Inflammatory macrophage treated with lipopolysaccharide for 1 hour (primary cell): ENCODE measurements around the gene NDUFA7.
A peak's percentile ranks its signal among the peaks of the same experiment; 100 is the strongest.
"Not testable (repeated sequence)": the region's sequence is repeated elsewhere in the genome, so short reads cannot be mapped to it uniquely, and the experiment has no call there.

Experiments used
- DNase-seq, 2 donors: peaks; one replicate each; pipeline ENCODE4 v3.0.0-alpha.2; 2020 to 2022

The NDUFA7 gene

DNA sequence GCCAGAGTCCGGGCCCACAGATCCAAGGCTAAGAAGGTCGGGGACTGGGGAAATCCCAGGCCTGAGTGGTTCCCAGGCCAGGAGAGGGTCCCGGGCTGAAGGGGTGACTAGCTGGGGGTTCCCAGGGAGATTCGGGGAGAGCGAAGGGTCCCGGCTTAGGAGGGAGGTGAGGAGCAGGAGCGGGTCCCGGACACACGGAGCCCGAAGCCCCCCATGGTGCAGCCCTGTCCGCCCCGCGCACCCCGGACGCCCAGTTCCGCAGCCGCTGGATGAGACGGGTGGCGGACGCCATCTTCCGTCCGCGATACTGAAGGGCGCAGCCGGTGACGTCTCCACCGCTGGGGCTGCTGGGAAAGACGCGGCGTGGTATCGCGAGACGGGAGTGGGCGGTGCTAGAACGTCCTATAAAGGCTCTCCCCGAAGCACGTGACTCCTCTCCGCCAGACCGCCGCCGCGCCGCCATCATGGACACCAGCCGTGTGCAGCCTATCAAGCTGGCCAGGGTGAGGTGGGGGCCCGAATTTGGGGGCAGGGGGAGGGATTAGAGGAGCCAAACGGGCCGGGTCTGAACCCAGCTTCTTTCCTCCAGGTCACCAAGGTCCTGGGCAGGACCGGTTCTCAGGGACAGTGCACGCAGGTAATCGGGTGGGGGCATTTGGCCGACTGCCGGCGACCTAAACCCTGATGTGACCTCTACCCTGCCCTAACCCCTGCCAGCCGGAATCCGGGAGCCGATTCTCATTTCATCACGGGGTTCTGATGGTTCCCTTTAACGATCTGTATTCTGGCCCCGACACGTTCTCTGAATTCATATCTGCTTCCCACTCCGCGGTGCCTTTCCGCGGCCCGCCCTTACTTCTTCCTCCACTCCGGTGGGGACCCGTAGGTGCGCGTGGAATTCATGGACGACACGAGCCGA is at the start of gene NDUFA7, which contains the start of gene RPS28:
NDUFA7 (minus strand) TSS at position 309 of the 919 bp plus-strand sequence; CDS start at position 292, 17 bp downstream.
RPS28 (plus strand) TSS at position 430 of the 919 bp plus-strand sequence; CDS start at position 465, 35 bp downstream.
- DNase-seq: peak; percentile 92 to 100

DNA sequence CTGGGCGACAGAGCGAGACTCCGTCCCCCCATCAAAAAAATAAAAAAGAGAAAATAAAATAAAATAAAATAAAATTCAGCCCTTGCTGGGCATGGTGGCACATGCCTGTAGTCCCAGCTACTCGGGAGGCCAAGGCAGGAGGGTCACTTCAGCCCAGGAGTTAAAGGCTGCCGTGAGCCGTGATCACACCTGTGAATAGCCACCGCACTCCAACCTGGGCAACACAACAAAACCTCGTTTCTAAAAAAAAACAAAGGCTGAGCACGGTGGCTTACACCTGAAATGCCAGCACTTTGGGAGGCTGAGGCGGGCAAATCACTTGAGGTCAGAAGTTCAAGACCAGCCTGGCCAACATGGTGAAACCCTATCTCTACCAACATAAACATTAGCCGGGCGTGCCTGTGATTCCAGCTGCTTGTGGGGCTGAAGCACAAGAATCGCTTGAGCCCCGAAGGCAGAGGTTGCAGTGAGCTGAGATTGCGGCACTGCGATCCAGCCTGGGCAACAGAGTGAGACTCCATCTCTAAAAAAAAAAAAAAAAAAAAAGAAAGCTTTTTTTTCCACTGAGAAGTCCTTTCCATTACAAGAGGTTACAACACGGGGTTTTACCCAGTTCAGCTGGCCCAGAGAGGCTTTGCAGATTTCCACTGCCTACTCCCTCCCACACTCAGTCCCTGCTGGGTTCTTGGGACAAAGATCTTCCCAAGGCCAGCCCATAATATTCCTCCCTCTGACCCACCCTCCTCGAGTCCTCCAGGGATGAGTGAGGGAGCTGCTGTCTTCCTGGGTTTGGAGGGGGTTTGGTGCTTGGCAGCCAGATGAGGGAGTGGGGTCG is 49.2 kb upstream of the NDUFA7 start:
- DNase-seq: peak; percentile 54 to 81

DNA sequence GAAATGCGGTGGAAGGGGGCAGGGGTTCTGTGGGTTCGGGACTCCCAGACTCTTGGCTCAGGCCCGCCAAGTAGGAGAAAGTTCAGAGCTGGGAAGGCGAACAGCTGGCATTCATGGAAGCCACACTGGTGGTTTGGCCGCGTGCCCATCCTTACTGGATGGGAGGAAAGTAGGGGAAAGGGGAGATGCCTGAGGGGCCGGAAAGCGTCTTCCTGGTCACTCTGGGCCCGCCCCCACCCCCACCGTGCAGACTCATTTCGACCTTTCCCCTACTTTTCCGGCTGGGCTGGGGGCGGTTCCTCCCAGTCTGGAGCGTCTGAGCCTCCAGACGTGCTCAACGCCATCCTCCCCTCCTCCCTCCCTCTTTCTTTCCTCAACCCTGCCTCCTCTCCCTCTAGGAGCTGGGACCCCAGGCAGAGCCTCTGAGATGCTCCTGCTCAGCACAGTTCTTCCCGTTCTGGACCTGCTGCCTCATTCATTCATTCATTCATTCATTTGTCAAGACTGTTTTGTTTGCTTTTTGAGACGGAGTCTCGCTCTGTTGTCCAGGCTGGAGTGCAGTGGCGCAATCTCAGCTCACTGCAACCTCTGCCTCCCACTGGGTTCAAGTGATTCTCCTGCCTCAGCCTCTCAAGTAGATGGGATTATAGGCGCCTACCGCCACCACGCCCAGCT is 46.3 kb upstream of the NDUFA7 start:
- DNase-seq: no peak

DNA sequence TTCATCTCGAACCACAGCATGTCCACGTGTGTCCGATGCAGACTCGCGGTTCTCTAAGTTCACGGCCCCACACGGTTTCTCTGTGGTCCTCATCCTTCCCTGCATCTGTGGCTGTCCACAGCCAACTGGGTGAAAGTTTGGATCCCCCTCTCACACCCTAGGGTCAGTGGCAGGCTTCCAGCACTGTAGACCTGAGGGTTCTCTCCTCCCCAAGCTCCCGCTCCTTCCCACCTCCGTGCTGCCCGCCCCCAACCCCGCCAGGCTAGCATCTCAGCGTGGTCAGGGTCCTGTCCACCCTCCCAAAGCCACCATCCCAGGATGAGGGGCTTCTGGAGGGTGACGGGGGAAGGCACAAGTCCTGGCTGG is 45.8 kb upstream of the NDUFA7 start:
- no peak for DNase-seq

DNA sequence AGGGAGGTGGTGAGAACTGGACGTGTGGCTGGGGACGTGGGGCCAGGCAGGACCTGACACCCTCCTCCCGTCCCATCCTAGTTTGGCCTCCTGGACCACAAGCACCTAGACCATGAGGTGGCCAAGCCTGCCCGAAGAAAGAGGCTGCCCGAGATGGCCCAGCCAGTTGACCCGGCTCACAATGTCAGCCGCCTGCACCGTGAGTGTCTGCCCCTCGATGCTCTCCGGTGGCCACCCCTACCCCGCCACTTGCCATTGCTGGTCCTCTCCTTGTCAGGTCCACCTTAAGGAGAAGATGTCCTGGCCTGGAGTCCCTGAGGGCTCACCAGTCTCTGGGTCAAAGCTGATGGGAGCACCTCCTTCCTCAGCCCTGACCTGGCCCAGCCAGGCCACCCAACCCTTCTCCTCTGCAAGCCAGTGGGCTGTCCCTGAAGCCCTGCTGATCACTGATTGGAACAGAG is 45.0 kb upstream of the NDUFA7 start:
- DNase-seq: no peak

- peak; percentile 59 to 60 for DNase-seq
These were observed 42.9 kb upstream of the NDUFA7 start, which contains the start of gene ANGPTL4 for GRCh38 chr19:8363803-8364771. ANGPTL4 (plus strand) TSS chr19:8364155; CDS start chr19:8364322, 167 bp downstream.

DNA sequence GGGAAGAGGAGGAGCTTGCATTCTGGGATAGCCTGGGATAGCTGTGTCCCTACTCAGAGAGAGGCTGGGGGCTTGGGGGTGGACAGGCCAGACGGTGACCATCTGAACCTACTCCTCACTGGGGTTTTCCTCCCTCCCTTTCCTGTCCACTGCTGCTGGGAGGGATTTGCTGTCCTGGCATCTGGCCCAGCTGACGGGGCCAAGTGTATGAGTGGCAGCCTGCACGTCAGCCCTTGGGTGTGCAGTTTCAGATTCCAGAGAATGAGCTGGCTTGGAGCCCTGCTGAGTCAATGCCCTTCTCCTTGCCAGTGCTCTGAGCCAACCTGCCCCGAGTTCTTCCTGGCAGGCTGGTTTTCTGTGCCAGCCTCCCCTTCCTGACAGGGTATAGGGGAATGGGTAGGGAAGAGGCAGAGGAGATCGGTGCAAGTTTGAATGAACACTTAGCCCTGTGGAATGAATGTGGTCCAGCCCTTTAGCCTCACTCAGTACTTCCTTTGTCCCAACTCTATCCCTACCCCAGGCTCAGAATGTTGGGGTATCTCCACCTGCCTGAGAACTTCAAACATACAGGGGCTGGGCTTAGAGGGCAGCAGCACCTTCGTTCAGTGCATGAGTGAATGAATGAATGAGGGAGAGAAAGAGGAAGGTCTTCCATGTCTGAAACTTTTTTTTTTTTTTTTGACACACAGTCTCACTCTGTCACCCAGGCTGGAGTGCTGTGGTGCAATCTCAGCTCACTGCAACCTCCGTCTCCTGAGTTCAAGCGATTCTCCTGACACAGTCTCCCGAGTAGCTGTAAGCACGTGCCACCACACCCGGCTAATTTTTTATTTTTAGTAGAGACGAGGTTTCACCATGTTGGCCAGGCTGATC is 41.0 kb upstream of the NDUFA7 start:
- peak; percentile 79 to 83 for DNase-seq

DNA sequence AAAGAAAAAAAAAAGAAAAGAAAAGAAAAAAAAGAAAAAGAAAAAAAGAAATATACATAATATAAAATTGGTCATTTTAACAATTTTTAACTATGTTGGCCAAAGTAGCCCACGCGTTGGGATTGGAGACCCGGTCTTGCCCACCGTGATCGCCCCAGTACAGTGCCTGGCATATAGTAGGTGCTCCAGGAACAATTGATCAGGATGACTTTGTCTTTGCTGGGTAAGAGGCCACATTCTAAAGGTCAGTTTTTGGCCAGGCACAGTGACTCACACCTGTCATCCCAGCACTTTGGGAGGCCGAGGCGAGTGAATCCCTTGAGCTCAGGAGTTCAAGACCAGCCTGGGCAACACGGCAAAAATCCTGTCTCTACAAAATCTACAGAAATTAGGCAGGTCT is 39.0 kb upstream of the NDUFA7 start:
- DNase-seq: no peak

DNA sequence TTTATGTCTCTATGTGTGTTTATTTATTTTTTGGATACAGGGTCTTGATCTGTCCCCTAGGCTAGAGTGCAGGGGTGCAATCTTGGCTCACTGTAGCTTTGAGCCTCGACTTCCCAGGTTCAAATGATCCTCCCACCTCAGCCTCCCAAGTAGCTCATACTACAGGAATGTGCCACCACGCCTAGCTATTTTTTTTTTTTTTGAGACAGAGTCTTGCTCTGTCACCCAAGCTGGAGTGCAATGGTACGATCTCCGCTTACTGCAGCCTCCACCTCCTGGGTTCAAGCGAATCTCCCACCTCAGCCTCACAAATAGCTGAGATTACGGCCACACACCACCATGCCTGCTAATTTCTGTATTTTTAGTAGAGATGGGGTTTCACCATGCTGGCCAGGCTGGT is 37.8 kb upstream of the NDUFA7 start:
- DNase-seq: no peak

- DNase-seq: no peak
These were observed 35.9 kb upstream of the NDUFA7 start for GRCh38 chr19:8357007-8357521.

GRCh38 chr19:8355631-8356402 is 34.6 kb upstream of the NDUFA7 start:
- peak; percentile 90 to 97 for DNase-seq

DNA sequence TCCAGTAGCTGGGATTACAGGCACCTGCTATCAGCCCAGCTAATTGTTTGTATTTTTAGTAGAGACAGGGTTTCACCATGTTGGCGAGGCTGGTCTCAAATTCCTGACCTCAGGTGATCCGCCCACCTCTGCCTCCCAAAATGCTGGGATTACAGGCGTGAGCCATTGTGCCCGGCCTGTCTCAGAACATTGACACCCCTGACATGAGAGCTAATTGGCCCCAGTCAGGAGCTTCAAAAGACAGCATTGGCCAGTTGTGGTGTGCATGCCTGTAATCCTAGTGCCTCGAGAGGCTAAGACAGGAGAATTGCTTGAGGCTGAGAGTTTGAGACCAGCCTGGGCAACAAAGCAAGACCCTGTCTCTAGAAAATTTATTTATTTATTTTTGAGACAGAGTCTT is 31.7 kb upstream of the NDUFA7 start:
- DNase-seq: not testable (repeated sequence)

- DNase-seq: peak in 1 of 2 donors; percentile 66
These were observed 31.1 kb upstream of the NDUFA7 start for GRCh38 chr19:8352134-8352827.

DNA sequence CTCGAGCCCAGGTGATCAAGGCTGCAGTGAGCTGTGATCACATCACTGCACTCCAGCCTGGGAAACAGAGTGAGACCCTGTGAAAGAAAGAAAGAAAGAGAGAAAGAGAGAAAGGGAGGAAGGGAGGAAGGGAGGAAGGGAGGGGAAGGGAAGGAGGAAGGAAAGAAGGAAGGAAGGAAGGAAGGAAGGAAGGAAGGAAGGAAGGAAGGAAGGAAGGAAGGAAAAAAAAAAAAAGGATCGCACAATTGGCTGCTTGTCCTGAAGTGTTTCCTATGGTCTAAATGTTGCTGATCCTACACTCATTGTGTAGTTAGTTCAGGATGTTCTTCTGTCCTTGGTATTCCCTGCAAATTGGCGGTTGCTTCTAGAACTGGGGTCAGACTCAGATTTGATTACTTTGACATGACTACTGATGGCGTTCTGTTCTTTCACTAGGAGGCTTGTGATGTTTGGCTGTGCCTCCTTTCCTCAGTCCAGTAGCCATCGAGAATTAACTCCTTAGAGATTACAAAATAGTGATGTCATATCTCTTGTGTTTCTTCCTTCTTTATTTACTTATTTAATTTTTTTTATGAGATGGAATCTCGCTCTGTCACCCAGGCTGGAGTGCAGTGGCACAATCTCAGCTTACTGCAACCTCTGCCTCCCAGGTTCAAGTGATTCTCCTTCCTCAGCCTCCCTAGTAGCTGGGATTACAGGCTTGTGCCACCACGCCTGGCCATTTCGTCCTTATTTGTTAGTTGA is 28.6 kb upstream of the NDUFA7 start:
- not testable (repeated sequence) for DNase-seq

GRCh38 chr19:8343483-8343844 is 22.3 kb upstream of the NDUFA7 start:
- no peak for DNase-seq

DNA sequence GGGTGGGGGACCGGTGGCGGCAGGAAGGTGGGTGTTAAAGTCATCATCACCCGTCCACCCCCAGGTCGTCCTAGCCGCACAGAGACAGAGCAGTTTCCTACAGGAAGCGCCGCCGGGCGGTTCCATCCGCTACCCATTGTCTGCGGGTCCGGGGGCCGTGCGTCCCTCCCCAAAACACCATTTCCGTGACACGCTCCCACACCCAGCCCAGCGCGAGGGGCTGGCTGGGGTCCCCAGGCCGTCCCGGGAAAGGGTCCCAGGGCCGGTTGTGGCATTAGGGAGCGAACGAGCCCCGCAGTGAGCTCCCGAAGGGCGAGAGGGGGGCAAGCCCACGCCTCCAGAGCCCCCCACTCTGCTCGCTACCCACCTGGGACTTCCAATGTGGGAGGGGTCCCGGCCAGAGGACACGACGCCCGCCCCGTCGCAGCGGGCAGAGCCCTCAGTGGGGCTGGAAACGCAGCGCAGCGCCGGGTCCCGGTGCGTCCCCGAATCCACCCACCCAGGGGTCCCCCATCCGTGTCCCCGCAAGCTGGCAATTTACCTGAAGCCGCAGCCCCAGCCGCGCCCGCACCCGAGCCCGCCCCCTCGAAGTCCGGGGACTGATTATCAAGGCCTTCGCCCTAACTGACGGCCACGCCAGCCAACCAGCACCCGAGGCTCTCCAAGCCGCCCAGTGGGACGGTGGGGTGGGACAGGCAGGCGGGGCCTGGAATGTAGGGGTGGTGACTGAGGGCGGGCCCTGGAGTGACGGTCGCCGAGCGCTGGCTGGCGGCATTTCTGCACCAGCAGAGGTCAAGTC is 21.7 kb upstream of the NDUFA7 start, which contains the start of gene KANK3:
KANK3 (minus strand) TSS at position 579 of the 799 bp plus-strand sequence. CDS start 5,434 bp downstream, outside the sequence.
- peak; percentile 95 to 97 for DNase-seq

DNA sequence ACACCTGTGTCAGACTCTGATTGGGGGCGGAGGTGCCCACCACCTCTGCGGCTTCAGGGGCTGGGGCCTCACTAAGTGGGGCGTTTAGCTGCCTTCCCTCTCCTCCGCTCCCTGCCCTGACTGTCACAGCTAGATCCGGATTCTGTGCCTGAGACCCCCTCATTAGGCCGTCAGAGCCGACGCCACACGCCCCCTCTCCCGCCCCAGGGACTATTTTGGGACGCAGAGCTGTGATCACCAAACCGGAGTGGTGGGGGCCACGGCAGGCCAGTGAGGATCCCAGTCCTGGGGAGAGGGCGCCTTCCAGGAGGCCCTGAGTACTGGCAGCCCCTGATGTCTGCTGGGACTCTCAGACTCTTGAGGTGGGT is 21.1 kb upstream of the NDUFA7 start:
- no peak for DNase-seq
